ENCODE data around the gene MPPED2.

- TF ChIP-seq CTCF (IDR thresholded peaks at IDR 0.05) (no peak), EP300 (IDR thresholded peaks at IDR 0.05) (no peak)
Measured at GRCh38 chr11:30395751-30396150, 190.4 kb downstream of the MPPED2 start.

Data from tibial nerve (tissue), 4 donors.